Measurements from ENCODE around the gene CTNNA3. TPM values are rescaled to one million over a fixed set of nuclear protein-coding genes. Genes with fewer than 3 reads are reported as not detected.

CTNNA3 gene
- total and polyA plus RNA-seq, 2 of the 4 experiments (the other 2 are of a cell fraction) = 0.19 to 0.90 TPM

DNA sequence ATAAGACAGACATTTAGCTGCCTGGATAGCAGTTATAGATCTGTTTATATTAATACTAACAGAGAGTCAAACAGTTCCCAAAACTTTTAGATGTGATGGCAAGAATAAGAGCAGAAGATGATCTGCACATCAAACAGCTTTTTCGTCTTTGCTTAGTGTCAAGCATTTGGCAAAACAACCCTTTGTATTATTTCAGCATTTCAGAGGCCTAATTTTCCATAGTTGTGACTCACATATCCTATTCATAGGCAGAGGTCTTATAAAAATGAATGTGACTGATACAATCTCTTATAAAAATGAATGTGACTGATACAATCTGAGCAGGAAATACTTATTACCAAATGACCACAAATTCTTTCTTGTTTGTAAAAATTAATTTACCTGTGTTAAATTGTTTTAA is 699.0 kb downstream of the CTNNA3 start:
- H3K27me3 ChIP-seq (ENCODE audit: control insufficient read depth, insufficient read depth, low read length) = no peaks in the 10 kb centered on the region
- no peak overlapping the region for H4K91ac ChIP-seq (ENCODE audit: insufficient read depth, low read depth, low read length)
- H2BK15ac ChIP-seq (ENCODE audit: low read depth, low read length) = no peak overlapping the region
- H2BK5ac ChIP-seq (ENCODE audit: low read depth, low read length, poor library complexity, severe bottlenecking) = no peak overlapping the region
- H2AK5ac ChIP-seq (ENCODE audit: low read depth, low read length) = no peak overlapping the region
- in situ Hi-C loops (cut with MboI; ENCODE audit: low sequenced_read_pairs) = no loop called here
- H3K4me3 ChIP-seq (ENCODE audit: insufficient read depth, low read depth, low read length) = no peak overlapping the region
- no peak overlapping the region for H2AK9ac ChIP-seq (replicated peaks; ENCODE audit: low read depth, low read length, poor library complexity)
- no peaks in the 10 kb centered on the region for H3K4me1 ChIP-seq (ENCODE audit: control insufficient read depth, insufficient read depth, low read length)
- no peak overlapping the region for H3K27ac ChIP-seq (ENCODE audit: insufficient read depth, low read length)
- no peak overlapping the region for H3K14ac ChIP-seq (replicated peaks; ENCODE audit: low read depth, low read length)
- no peak overlapping the region for H3K9ac ChIP-seq (ENCODE audit: low read depth, low read length)
- BruUV-seq (replicated peaks) = no TSS peak
- no peaks in the 10 kb centered on the region for H3K9me1 ChIP-seq (ENCODE audit: insufficient read depth, low read length)
- no peak overlapping the region for H3K4me2 ChIP-seq (ENCODE audit: low read depth, low read length)
- no peak for ATAC-seq (ENCODE audit: low read depth)
- POLR2A ChIA-PET (ENCODE audit: unreplicated experiment) = no interaction called here
- dilution Hi-C loops (cut with HindIII; ENCODE audit: low sequenced_read_pairs, unreplicated experiment) = no loop called here
- H2AFZ ChIP-seq (replicated peaks; ENCODE audit: low read length, poor library complexity) = no peak overlapping the region
- no peak overlapping the region for H4K8ac ChIP-seq (ENCODE audit: low read depth in 2 of 2, low read length in 2 of 2)
- no peaks in the 10 kb centered on the region for H4K20me1 ChIP-seq (ENCODE audit: insufficient read depth, low read length)
- H2BK20ac ChIP-seq (ENCODE audit: low read depth, low read length) = no peak overlapping the region
- H2BK120ac ChIP-seq (ENCODE audit: low read depth, low read length) = no peak overlapping the region
- H3K36me3 ChIP-seq (ENCODE audit: control insufficient read depth, insufficient read depth, low read length) = no peaks in the 10 kb centered on the region
- CTCF ChIA-PET = no interaction called here
- H3K23ac ChIP-seq (ENCODE audit: low read depth, low read length) = no peak overlapping the region
- H4K5ac ChIP-seq (ENCODE audit: low read depth, low read length) = no peak overlapping the region
- H3K4ac ChIP-seq (ENCODE audit: low read depth, low read length) = no peak overlapping the region
- no peak overlapping the region for H3K18ac ChIP-seq (ENCODE audit: low read depth, low read length)
- no peak overlapping the region for H3K56ac ChIP-seq (ENCODE audit: extremely low read depth, insufficient read depth, low read length)
- no peak for TF ChIP-seq MAFK (IDR thresholded peaks at IDR 0.05; ENCODE audit: low read depth, low read length)
- no peak for TF ChIP-seq NFE2L2 (IDR thresholded peaks at IDR 0.05; ENCODE audit: low read depth, low read length)
- TF ChIP-seq, protein P1, sequence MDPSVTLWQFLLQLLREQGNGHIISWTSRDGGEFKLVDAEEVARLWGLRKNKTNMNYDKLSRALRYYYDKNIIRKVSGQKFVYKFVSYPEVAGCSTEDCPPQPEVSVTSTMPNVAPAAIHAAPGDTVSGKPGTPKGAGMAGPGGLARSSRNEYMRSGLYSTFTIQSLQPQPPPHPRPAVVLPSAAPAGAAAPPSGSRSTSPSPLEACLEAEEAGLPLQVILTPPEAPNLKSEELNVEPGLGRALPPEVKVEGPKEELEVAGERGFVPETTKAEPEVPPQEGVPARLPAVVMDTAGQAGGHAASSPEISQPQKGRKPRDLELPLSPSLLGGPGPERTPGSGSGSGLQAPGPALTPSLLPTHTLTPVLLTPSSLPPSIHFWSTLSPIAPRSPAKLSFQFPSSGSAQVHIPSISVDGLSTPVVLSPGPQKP (IDR thresholded peaks at IDR 0.05; ENCODE audit: borderline replicate concordance, low read depth, low read length) = no peak
- TF ChIP-seq MAZ (IDR thresholded peaks at IDR 0.05; ENCODE audit: borderline replicate concordance, low read depth, low read length) = no peak
- TF ChIP-seq, protein P2, sequence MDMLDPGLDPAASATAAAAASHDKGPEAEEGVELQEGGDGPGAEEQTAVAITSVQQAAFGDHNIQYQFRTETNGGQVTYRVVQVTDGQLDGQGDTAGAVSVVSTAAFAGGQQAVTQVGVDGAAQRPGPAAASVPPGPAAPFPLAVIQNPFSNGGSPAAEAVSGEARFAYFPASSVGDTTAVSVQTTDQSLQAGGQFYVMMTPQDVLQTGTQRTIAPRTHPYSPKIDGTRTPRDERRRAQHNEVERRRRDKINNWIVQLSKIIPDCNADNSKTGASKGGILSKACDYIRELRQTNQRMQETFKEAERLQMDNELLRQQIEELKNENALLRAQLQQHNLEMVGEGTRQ (IDR thresholded peaks at IDR 0.05; ENCODE audit: low read depth, low read length) = no peak
- TF ChIP-seq CHD1 (IDR thresholded peaks at IDR 0.05; ENCODE audit: low read depth, low read length) = no peak
- no peak for TF ChIP-seq BHLHE40 (IDR thresholded peaks at IDR 0.05; ENCODE audit: low read depth, low read length)
- no peak for TF ChIP-seq CEBPB (IDR thresholded peaks at IDR 0.05; ENCODE audit: low read depth, low read length)
- TF ChIP-seq, protein P3, sequence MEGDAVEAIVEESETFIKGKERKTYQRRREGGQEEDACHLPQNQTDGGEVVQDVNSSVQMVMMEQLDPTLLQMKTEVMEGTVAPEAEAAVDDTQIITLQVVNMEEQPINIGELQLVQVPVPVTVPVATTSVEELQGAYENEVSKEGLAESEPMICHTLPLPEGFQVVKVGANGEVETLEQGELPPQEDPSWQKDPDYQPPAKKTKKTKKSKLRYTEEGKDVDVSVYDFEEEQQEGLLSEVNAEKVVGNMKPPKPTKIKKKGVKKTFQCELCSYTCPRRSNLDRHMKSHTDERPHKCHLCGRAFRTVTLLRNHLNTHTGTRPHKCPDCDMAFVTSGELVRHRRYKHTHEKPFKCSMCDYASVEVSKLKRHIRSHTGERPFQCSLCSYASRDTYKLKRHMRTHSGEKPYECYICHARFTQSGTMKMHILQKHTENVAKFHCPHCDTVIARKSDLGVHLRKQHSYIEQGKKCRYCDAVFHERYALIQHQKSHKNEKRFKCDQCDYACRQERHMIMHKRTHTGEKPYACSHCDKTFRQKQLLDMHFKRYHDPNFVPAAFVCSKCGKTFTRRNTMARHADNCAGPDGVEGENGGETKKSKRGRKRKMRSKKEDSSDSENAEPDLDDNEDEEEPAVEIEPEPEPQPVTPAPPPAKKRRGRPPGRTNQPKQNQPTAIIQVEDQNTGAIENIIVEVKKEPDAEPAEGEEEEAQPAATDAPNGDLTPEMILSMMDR (conservative IDR thresholded peaks at IDR 0.05; ENCODE audit: low read depth, low read length) = no peak
- TF ChIP-seq POLR2A (IDR thresholded peaks at IDR 0.05; ENCODE audit: low read depth, low read length) = no peak
- TF ChIP-seq RAD21 (IDR thresholded peaks at IDR 0.05; ENCODE audit: low read length) = no peak
- no peak for TF ChIP-seq RFX5 (IDR thresholded peaks at IDR 0.05; ENCODE audit: low read depth, low read length)
- TF ChIP-seq RCOR1 (IDR thresholded peaks at IDR 0.05; ENCODE audit: insufficient replicate concordance, low read length) = no peak
- no peak for TF ChIP-seq SMC3 (IDR thresholded peaks at IDR 0.05; ENCODE audit: low read depth, low read length)
- TF ChIP-seq MXI1 (IDR thresholded peaks at IDR 0.05; ENCODE audit: borderline replicate concordance, low read depth, low read length) = no peak
- intact Hi-C loops (cut with micrococcal nuclease) = no loop called here
- H3K79me1 ChIP-seq (ENCODE audit: low read depth in 1 of 2, low read length in 2 of 2) = no peaks in the 10 kb centered on the region
- WGBS, 2 experiments (ENCODE audit: extremely low coverage in 2 of 2, insufficient read length in 1 of 2) = no CpG with 5 or more reads among the region's 1 CpG
- DNase-seq = no peak
- H3K9me3 ChIP-seq (ENCODE audit: control insufficient read depth, insufficient read depth, low read length) = no peaks in the 10 kb centered on the region
